Naive thymus-derived CD8-positive, alpha-beta T cell (primary cell): ENCODE data around the gene P2RX7. TPM values are rescaled to one million over a fixed set of nuclear protein-coding genes. Genes with fewer than 3 reads are reported as not detected.

Experiments used
- ATAC-seq, 2 donors: fragments of 150-1000 bp; cut with Tn5 transposase in 1 of 2; sonication (Bioruptor Pico), chemical (Tn5 transposase) in 1 of 2; 1 replicate in 1 of 2; 2 replicates in 1 of 2; pipeline ENCODE4 v1.10.0; 2021; ENCODE audit warnings: mild to moderate bottlenecking in 2 of 2, moderate library complexity in 2 of 2
- POLR2A ChIA-PET: fragments of 350-600 bp; sonication (Branson Sonifier 250); formaldehyde crosslinking; loops from one replicate; lab custom pipeline; 2021; ENCODE audit warnings: antibody characterized with exemption; lab: Charles Lee
- DNase-seq, 10 donors: peaks; one replicate each; pipeline versions ENCODE4 v3.0.0 to v3.0.0-alpha.2; 2020 to 2022
- H3K27ac Mint-ChIP-seq, 10 donors: one replicate each; pipeline ENCODE4 v1.8.0; 2020 to 2022; ENCODE audit warnings: mild to moderate bottlenecking in 10 of 10, mixed read lengths in 10 of 10, moderate library complexity in 4 of 10, inconsistent platforms in 1 of 10
- H3K27me3 Mint-ChIP-seq, 5 donors: one replicate each; pipeline ENCODE4 v1.8.0; 2021 to 2022; ENCODE audit warnings: mixed read lengths in 5 of 5
- H3K36me3 Mint-ChIP-seq, 3 donors: one replicate each; pipeline ENCODE4 v1.8.0; 2020 to 2022; ENCODE audit warnings: mixed read lengths in 3 of 3, mild to moderate bottlenecking in 2 of 3, inconsistent platforms in 1 of 3
- H3K4me1 Mint-ChIP-seq, 4 donors: one replicate each; pipeline ENCODE4 v1.8.0; 2021 to 2022; ENCODE audit warnings: mixed read lengths in 4 of 4
- H3K4me3 Mint-ChIP-seq, 10 donors: one replicate each; pipeline ENCODE4 v1.8.0; 2020 to 2022; ENCODE audit warnings: mild to moderate bottlenecking in 10 of 10, mixed read lengths in 10 of 10, moderate library complexity in 6 of 10, inconsistent platforms in 1 of 10
- H3K9me3 Mint-ChIP-seq, 9 donors: one replicate each; pipeline ENCODE4 v1.8.0; 2020 to 2022; ENCODE audit warnings: mixed read lengths in 9 of 9, mild to moderate bottlenecking in 3 of 9, inconsistent platforms in 1 of 9, moderate library complexity in 1 of 9
- polyA plus RNA-seq, 3 donors: library from polyadenylated mRNA; unstranded; fragments of 300-500 nt; fragmentation: Illumina TruSeq; gene quantifications; one replicate each; pipeline ENCODE4 v1.2.3, GENCODE V29; 2021
- total RNA-seq, 8 experiments: library from RNA in 2 of 8; stranded (reverse) in 2 of 8; gene quantifications; one replicate each; pipeline ENCODE4 v1.2.3 and lab custom pipeline; 2021 to 2026

Gene P2RX7
- total and polyA plus RNA-seq, 5 experiments from 2014 or later: 3.2 to 6.9 (median 4.5) TPM

- Mint-ChIP-seq H3K4me1 (peaks cover 45 to 74% (median 67%) of the 10 kb centered on the region in 4 donors), H3K9me3 (no peaks in the 10 kb centered on the region), H3K27ac (peak overlapping the region in 3 of 10 donors; percentile 59 to 71 (median 65)), H3K4me3 (peak overlapping the region in 9 of 10 donors; percentile 21 to 69 (median 60)), H3K36me3 (no peaks in the 10 kb centered on the region), H3K27me3 (peaks cover 0 to 4% (median 0%) of the 10 kb centered on the region in 5 donors)
- DNase-seq (no peak), ATAC-seq (no peak)
- POLR2A ChIA-PET: interaction anchor here (0.6 to 1.5 kb wide), 2 partner anchors 31 to 510 kb away, joined by 3 to 7 read pairs; partner anchors contain the start of gene POP5
Observed at GRCh38 chr12:121092034-121092433, 40.6 kb upstream of the P2RX7 start.

- POLR2A ChIA-PET: interaction anchor here (0.9 kb wide), 1 partner anchor 144 kb away, joined by 3 read pairs; no protein-coding TSS in a partner anchor
- no peaks in the 10 kb centered on the region for H3K9me3 Mint-ChIP-seq
- peaks cover 0 to 4% (median 0%) of the 10 kb centered on the region in 5 donors for H3K27me3 Mint-ChIP-seq
- no peak overlapping the region for H3K27ac Mint-ChIP-seq
- DNase-seq (no peak), ATAC-seq (no peak)
- H3K36me3 Mint-ChIP-seq: no peaks in the 10 kb centered on the region
- H3K4me3 Mint-ChIP-seq: peak overlapping the region in 3 of 10 donors; percentile 60 to 84 (median 68)
- H3K4me1 Mint-ChIP-seq: peaks cover 36 to 62% (median 56%) of the 10 kb centered on the region in 4 donors
Observed at GRCh38 chr12:121093487-121093891, 39.2 kb upstream of the P2RX7 start.

- Mint-ChIP-seq H3K36me3 (no peaks in the 10 kb centered on the region), H3K4me3 (peak overlapping the region; percentile 71 to 90 (median 85)), H3K4me1 (peaks cover 32 to 55% (median 51%) of the 10 kb centered on the region in 4 donors), H3K9me3 (peaks cover 0 to 10% (median 1%) of the 10 kb centered on the region in 9 donors), H3K27me3 (peaks cover 0 to 11% (median 0%) of the 10 kb centered on the region in 5 donors), H3K27ac (peak overlapping the region in 8 of 10 donors; percentile 35 to 87 (median 59))
- ATAC-seq (peak; percentile 68 to 85), DNase-seq (peak; percentile 66 to 87 (median 76))
- POLR2A ChIA-PET: interaction anchor here (1.9 kb wide), 1 partner anchor 34 kb away, joined by 6 read pairs; no protein-coding TSS in a partner anchor
Observed at GRCh38 chr12:121095544-121096198, 37.0 kb upstream of the P2RX7 start.

- H3K27ac Mint-ChIP-seq: peak overlapping the region in 4 of 10 donors; percentile 40 to 79 (median 62)
Observed at GRCh38 chr12:121096199-121096798, 36.4 kb upstream of the P2RX7 start.

GRCh38 chr12:121099779-121100178, 32.9 kb upstream of the P2RX7 start:
- Mint-ChIP-seq H3K27me3 (peaks cover 0 to 12% (median 0%) of the 10 kb centered on the region in 5 donors), H3K36me3 (peaks cover 0 to 5% (median 0%) of the 10 kb centered on the region in 3 donors), H3K4me3 (no peak overlapping the region), H3K27ac (no peak overlapping the region), H3K4me1 (peaks cover 11 to 20% (median 15%) of the 10 kb centered on the region in 4 donors), H3K9me3 (peaks cover 0 to 14% (median 1%) of the 10 kb centered on the region in 9 donors)
- POLR2A ChIA-PET: no interaction called here
- ATAC-seq (no peak), DNase-seq (no peak)

More at GRCh38 chr12:121096199-121096798, 36.4 kb upstream of the P2RX7 start:
- no peaks in the 10 kb centered on the region for H3K36me3 Mint-ChIP-seq
- POLR2A ChIA-PET: interaction anchor here (0.6 to 1.9 kb wide), 2 partner anchors 35 to 93 kb away, joined by 3 to 6 read pairs; no protein-coding TSS in a partner anchor
- peak overlapping the region in 7 of 10 donors; percentile 77 to 90 (median 87) for H3K4me3 Mint-ChIP-seq
- DNase-seq (peak in 1 of 10 donors; percentile 12), ATAC-seq (no peak)
- H3K9me3 Mint-ChIP-seq: peaks cover 0 to 10% (median 1%) of the 10 kb centered on the region in 9 donors
- peaks cover 0 to 12% (median 0%) of the 10 kb centered on the region in 5 donors for H3K27me3 Mint-ChIP-seq
- H3K4me1 Mint-ChIP-seq: peaks cover 26 to 49% (median 45%) of the 10 kb centered on the region in 4 donors

- POLR2A ChIA-PET: no interaction called here
- H3K27ac Mint-ChIP-seq: no peak overlapping the region
- peaks cover 0 to 8% (median 0%) of the 10 kb centered on the region in 3 donors for H3K36me3 Mint-ChIP-seq
- H3K4me1 Mint-ChIP-seq: peaks cover 0 to 2% (median under 1%) of the 10 kb centered on the region in 4 donors
- no peak for DNase-seq
- H3K9me3 Mint-ChIP-seq: peaks cover 0 to 18% (median 1%) of the 10 kb centered on the region in 9 donors
- no peak for ATAC-seq
- H3K4me3 Mint-ChIP-seq: no peak overlapping the region
- peaks cover 0 to 8% (median 0%) of the 10 kb centered on the region in 5 donors for H3K27me3 Mint-ChIP-seq
Observed at GRCh38 chr12:121102307-121102706, 30.4 kb upstream of the P2RX7 start.

GRCh38 chr12:121107681-121108080, 25.0 kb upstream of the P2RX7 start:
- Mint-ChIP-seq H3K36me3 (peaks cover 0 to 8% (median 0%) of the 10 kb centered on the region in 3 donors), H3K9me3 (peaks cover 0 to 8% (median 0%) of the 10 kb centered on the region in 9 donors), H3K27ac (peak overlapping the region in 1 of 10 donors; percentile 43), H3K4me1 (peaks cover 2 to 7% (median 4%) of the 10 kb centered on the region in 4 donors), H3K27me3 (no peaks in the 10 kb centered on the region), H3K4me3 (no peak overlapping the region)
- ATAC-seq (no peak), DNase-seq (no peak)
- POLR2A ChIA-PET: no interaction called here

GRCh38 chr12:121108492-121108891, 24.2 kb upstream of the P2RX7 start:
- Mint-ChIP-seq H3K4me1 (peaks cover 2 to 7% (median 4%) of the 10 kb centered on the region in 4 donors), H3K27me3 (no peaks in the 10 kb centered on the region), H3K27ac (peak overlapping the region in 2 of 10 donors; percentile 4 to 24), H3K9me3 (peaks cover 0 to 8% (median 0%) of the 10 kb centered on the region in 9 donors), H3K36me3 (peaks cover 0 to 8% (median 0%) of the 10 kb centered on the region in 3 donors), H3K4me3 (no peak overlapping the region)
- POLR2A ChIA-PET: no interaction called here
- DNase-seq (no peak), ATAC-seq (no peak)

- no peaks in the 10 kb centered on the region for H3K9me3 Mint-ChIP-seq
- H3K4me1 Mint-ChIP-seq: peaks cover 2 to 7% (median 4%) of the 10 kb centered on the region in 4 donors
- POLR2A ChIA-PET: no interaction called here
- H3K4me3 Mint-ChIP-seq: no peak overlapping the region
- peak; percentile 34 to 78 (median 59) for DNase-seq
- H3K36me3 Mint-ChIP-seq: no peaks in the 10 kb centered on the region
- H3K27ac Mint-ChIP-seq: peak overlapping the region in 1 of 10 donors; percentile 46
- ATAC-seq: peak; percentile 65 to 77
- H3K27me3 Mint-ChIP-seq: no peaks in the 10 kb centered on the region
Observed at GRCh38 chr12:121110211-121110940, 22.3 kb upstream of the P2RX7 start.

GRCh38 chr12:121111684-121112083, 21.0 kb upstream of the P2RX7 start:
- no peaks in the 10 kb centered on the region for H3K36me3 Mint-ChIP-seq
- POLR2A ChIA-PET: interaction anchor here (0.6 kb wide), 1 partner anchor 814 kb away, joined by 3 read pairs; no protein-coding TSS in a partner anchor

GRCh38 chr12:121112496-121112895, 20.2 kb upstream of the P2RX7 start:
- no peak overlapping the region for H3K4me3 Mint-ChIP-seq
- no peak for ATAC-seq
- POLR2A ChIA-PET: interaction anchor here (0.6 to 0.7 kb wide), 2 partner anchors 68 to 88 kb away, joined by 4 to 5 read pairs; no protein-coding TSS in a partner anchor
- no peak for DNase-seq
- H3K27me3 Mint-ChIP-seq: no peaks in the 10 kb centered on the region
- H3K27ac Mint-ChIP-seq: no peak overlapping the region
- H3K9me3 Mint-ChIP-seq: no peaks in the 10 kb centered on the region
- H3K36me3 Mint-ChIP-seq: no peaks in the 10 kb centered on the region
- H3K4me1 Mint-ChIP-seq: peaks cover 2 to 7% (median 4%) of the 10 kb centered on the region in 4 donors

More at GRCh38 chr12:121111684-121112083, 21.0 kb upstream of the P2RX7 start:
- Mint-ChIP-seq H3K27ac (no peak overlapping the region), H3K4me1 (peaks cover 2 to 7% (median 4%) of the 10 kb centered on the region in 4 donors), H3K9me3 (no peaks in the 10 kb centered on the region), H3K4me3 (no peak overlapping the region), H3K27me3 (no peaks in the 10 kb centered on the region)
- no peak for ATAC-seq
- no peak for DNase-seq

- H3K4me1 Mint-ChIP-seq: peaks cover 2 to 7% (median 4%) of the 10 kb centered on the region in 4 donors
- no peaks in the 10 kb centered on the region for H3K36me3 Mint-ChIP-seq
- no peak for DNase-seq
- H3K27me3 Mint-ChIP-seq: no peaks in the 10 kb centered on the region
- POLR2A ChIA-PET: no interaction called here
- H3K9me3 Mint-ChIP-seq: no peaks in the 10 kb centered on the region
- no peak overlapping the region for H3K4me3 Mint-ChIP-seq
- no peak overlapping the region for H3K27ac Mint-ChIP-seq
- no peak for ATAC-seq
Observed at GRCh38 chr12:121113057-121113456, 19.6 kb upstream of the P2RX7 start.
